Fibroblast of skin of back (primary cell): ENCODE measurements around the gene RBM10.
A peak's percentile ranks its signal among the peaks of the same experiment; 100 is the strongest.

Source experiments
- DNase-seq: peaks from one replicate; pipeline ENCODE4 v3.0.0-alpha.2; 2013

Gene RBM10

GRCh38 chrX:47175588-47175980 is 30.6 kb downstream of the RBM10 start:
- no peak for DNase-seq

GRCh38 chrX:47176101-47176740 is 31.2 kb downstream of the RBM10 start:
- no peak for DNase-seq

- DNase-seq, result no peak
These were observed 32.1 kb downstream of the RBM10 start for GRCh38 chrX:47177079-47177478.

- no peak for DNase-seq
These were observed 33.3 kb downstream of the RBM10 start for GRCh38 chrX:47178337-47178736.

- peak; percentile 53 for DNase-seq
These were observed 34.4 kb downstream of the RBM10 start for GRCh38 chrX:47179221-47179927.

GRCh38 chrX:47179928-47180255 is 34.9 kb downstream of the RBM10 start:
- DNase-seq, result no peak

GRCh38 chrX:47180346-47180745 is 35.3 kb downstream of the RBM10 start:
- DNase-seq, result no peak

GRCh38 chrX:47181301-47181700 is 36.3 kb downstream of the RBM10 start:
- DNase-seq, result no peak

GRCh38 chrX:47182106-47182700 is 37.2 kb downstream of the RBM10 start:
- DNase-seq, result no peak

- DNase-seq, result no peak
These were observed 39.5 kb downstream of the RBM10 start for GRCh38 chrX:47184486-47184885.

GRCh38 chrX:47185241-47185640 is 40.2 kb downstream of the RBM10 start:
- no peak for DNase-seq

GRCh38 chrX:47186096-47186740 is 41.2 kb downstream of the RBM10 start:
- no peak for DNase-seq

- no peak for DNase-seq
These were observed 42.2 kb downstream of the RBM10 start for GRCh38 chrX:47187106-47187677.

GRCh38 chrX:47189906-47190305 is 44.9 kb downstream of the RBM10 start:
- DNase-seq, result no peak

GRCh38 chrX:47190445-47191269 is 45.6 kb downstream of the RBM10 start:
- DNase-seq, result peak; percentile 93

GRCh38 chrX:47191331-47191730 is 46.3 kb downstream of the RBM10 start:
- DNase-seq, result no peak

- no peak for DNase-seq
These were observed 46.9 kb downstream of the RBM10 start for GRCh38 chrX:47191806-47192401.

- DNase-seq, result peak; percentile 91
These were observed 48.6 kb downstream of the RBM10 start, which contains the start of gene UBA1 for GRCh38 chrX:47193475-47194193. Gene UBA1, plus strand, starts transcription at chrX:47193829. Its CDS starts 4,974 bp downstream, at chrX:47198803.

GRCh38 chrX:47194194-47194787 is 49.3 kb downstream of the RBM10 start:
- no peak for DNase-seq

GRCh38 chrX:47196098-47196497 is 51.1 kb downstream of the RBM10 start:
- no peak for DNase-seq

GRCh38 chrX:47197526-47197925 is 52.5 kb downstream of the RBM10 start:
- no peak for DNase-seq
